Measurements from ENCODE around the gene INPP5A. TPM values are rescaled to one million over a fixed set of nuclear protein-coding genes. Genes with fewer than 3 reads are reported as not detected.

The INPP5A gene
- total RNA-seq, 1 donor from 2014 or later = 36.4 TPM

DNA sequence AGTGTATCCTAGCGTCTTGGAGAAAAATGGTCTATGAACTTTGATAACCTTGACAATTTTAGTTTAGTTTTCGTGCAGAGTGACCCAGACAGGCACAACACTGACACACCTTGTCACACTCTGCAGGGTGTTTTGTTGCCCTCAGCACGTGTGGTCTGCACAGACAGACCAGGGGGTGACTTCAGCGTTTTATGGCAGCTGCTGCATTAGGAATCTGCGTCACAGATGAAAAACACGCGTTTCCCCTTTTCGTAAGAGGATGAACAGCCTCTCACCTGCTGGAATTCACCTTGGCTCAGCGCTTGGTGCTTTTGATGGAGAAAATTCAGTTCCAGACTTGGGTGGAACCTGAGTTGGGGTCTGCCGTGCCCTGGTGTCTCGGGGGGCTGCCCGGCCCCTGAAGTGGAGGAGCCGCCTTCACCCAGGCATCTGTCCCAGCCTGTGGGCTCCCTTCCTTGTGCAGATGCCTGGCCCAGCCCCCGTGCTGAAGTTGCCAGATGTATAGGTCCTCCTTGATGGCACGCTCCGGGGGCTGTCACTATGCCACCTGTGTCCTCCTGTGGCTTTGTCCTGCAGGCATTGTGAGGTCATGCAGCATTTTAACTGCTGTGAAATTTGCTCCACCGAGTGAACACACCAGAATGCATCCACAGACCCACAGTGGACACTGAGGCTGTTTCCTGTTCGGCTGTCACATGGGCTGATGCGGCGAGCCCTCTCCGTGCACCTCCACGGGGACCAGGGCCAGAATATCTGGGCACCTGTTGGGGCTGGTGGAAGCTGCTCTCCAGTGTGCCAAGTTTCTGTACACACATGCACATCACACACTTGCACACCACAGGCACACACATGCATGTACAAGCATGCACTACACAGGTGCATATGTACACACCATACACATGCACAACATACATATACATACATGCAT is 18.3 kb downstream of the INPP5A start:
- no peaks in the 10 kb centered on the region for H3K36me3 Mint-ChIP-seq (ENCODE audit: unreplicated experiment)
- TF ChIP-seq, protein P1, sequence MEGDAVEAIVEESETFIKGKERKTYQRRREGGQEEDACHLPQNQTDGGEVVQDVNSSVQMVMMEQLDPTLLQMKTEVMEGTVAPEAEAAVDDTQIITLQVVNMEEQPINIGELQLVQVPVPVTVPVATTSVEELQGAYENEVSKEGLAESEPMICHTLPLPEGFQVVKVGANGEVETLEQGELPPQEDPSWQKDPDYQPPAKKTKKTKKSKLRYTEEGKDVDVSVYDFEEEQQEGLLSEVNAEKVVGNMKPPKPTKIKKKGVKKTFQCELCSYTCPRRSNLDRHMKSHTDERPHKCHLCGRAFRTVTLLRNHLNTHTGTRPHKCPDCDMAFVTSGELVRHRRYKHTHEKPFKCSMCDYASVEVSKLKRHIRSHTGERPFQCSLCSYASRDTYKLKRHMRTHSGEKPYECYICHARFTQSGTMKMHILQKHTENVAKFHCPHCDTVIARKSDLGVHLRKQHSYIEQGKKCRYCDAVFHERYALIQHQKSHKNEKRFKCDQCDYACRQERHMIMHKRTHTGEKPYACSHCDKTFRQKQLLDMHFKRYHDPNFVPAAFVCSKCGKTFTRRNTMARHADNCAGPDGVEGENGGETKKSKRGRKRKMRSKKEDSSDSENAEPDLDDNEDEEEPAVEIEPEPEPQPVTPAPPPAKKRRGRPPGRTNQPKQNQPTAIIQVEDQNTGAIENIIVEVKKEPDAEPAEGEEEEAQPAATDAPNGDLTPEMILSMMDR (IDR thresholded peaks at IDR 0.05) = no peak
- H3K4me1 Mint-ChIP-seq (ENCODE audit: unreplicated experiment) = peaks cover 5% of the 10 kb centered on the region
- no peak for DNase-seq (ENCODE audit: extremely low spot score, unreplicated experiment)
- H3K27ac Mint-ChIP-seq (ENCODE audit: unreplicated experiment) = no peak overlapping the region
- no peak overlapping the region for H3K4me3 Mint-ChIP-seq (ENCODE audit: unreplicated experiment)
- no peaks in the 10 kb centered on the region for H3K9me3 Mint-ChIP-seq (ENCODE audit: unreplicated experiment)
- no peaks in the 10 kb centered on the region for H3K27me3 Mint-ChIP-seq (ENCODE audit: unreplicated experiment)

DNA sequence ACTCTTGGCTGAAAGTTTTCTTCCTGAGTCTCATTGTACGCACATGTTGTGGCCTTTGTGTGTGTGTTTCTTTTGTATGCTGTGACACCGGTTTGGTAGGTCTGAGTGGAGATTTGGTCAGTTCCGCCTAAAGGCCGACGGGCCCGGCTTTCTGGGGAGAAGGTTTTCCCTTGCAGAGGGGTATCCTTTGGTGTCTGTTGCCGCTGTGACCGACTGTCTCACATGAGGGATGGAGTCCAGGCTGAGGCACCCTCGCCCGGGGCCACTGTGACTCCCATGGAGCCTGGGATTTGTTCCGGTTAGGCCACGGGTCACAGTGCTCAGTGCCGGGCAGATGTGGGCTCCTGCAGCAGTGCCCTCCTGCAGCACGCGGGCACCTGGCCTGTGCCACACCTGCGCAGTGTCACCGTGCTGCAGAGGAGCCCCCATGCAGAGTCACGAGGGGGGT is 19.4 kb downstream of the INPP5A start:
- TF ChIP-seq, protein P1 (IDR thresholded peaks at IDR 0.05) = no peak
- no peaks in the 10 kb centered on the region for H3K27me3 Mint-ChIP-seq (ENCODE audit: unreplicated experiment)
- H3K9me3 Mint-ChIP-seq (ENCODE audit: unreplicated experiment) = no peaks in the 10 kb centered on the region
- H3K27ac Mint-ChIP-seq (ENCODE audit: unreplicated experiment) = no peak overlapping the region
- DNase-seq (ENCODE audit: extremely low spot score, unreplicated experiment) = no peak
- H3K4me3 Mint-ChIP-seq (ENCODE audit: unreplicated experiment) = no peak overlapping the region
- no peaks in the 10 kb centered on the region for H3K36me3 Mint-ChIP-seq (ENCODE audit: unreplicated experiment)
- H3K4me1 Mint-ChIP-seq (ENCODE audit: unreplicated experiment) = peaks cover 5% of the 10 kb centered on the region

DNA sequence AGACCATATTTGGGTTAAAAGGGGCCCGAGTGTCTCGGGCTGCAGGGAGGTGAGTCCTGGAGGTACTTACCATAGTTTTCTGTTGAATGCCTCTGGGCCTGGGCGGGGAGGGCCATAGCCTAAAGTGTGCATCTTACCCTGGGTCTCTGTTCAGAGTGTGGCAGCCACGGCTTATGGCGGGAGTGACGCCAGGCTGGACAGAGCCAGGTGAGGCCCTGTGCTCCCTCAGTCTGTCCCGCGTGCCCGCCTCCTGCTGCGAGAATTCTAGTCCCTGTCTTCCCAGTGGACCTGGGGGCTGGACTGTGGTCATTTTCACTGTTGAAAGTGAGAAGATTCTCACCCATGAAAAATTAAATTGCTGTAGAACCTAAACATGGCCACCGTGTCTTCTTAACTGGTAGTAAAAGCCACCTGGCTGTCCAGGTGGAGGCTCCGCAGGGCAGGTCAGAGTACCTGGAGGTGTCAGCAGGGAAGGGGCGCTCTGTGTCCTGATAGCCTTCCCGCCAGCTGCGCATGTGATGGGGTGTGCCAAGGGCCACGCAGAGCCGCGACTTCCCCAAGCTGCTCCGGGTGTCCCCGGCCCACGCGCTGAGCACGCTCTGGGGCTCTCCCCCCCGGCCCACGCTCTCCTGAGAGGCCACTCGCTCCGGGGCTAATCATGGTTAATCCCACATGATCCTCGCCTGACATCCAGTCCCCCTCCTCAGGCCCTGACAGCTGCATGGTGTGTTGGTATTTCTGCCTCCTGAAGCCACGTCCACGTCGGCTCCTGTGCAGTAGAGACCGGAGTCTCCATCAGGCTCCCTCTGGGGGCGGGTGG is 20.3 kb downstream of the INPP5A start:
- H3K9me3 Mint-ChIP-seq (ENCODE audit: unreplicated experiment) = no peaks in the 10 kb centered on the region
- H3K36me3 Mint-ChIP-seq (ENCODE audit: unreplicated experiment) = no peaks in the 10 kb centered on the region
- TF ChIP-seq, protein P1 (IDR thresholded peaks at IDR 0.05) = no peak
- peaks cover 5% of the 10 kb centered on the region for H3K4me1 Mint-ChIP-seq (ENCODE audit: unreplicated experiment)
- no peaks in the 10 kb centered on the region for H3K27me3 Mint-ChIP-seq (ENCODE audit: unreplicated experiment)
- no peak for DNase-seq (ENCODE audit: extremely low spot score, unreplicated experiment)
- H3K4me3 Mint-ChIP-seq (ENCODE audit: unreplicated experiment) = no peak overlapping the region
- H3K27ac Mint-ChIP-seq (ENCODE audit: unreplicated experiment) = no peak overlapping the region

- Mint-ChIP-seq H3K27ac (ENCODE audit: unreplicated experiment) (no peak overlapping the region), H3K36me3 (ENCODE audit: unreplicated experiment) (no peaks in the 10 kb centered on the region), H3K4me3 (ENCODE audit: unreplicated experiment) (no peak overlapping the region), H3K4me1 (ENCODE audit: unreplicated experiment) (peaks cover 6% of the 10 kb centered on the region), H3K27me3 (ENCODE audit: unreplicated experiment) (no peaks in the 10 kb centered on the region), H3K9me3 (ENCODE audit: unreplicated experiment) (no peaks in the 10 kb centered on the region)
- no peak for DNase-seq (ENCODE audit: extremely low spot score, unreplicated experiment)
- TF ChIP-seq, protein P1 (IDR thresholded peaks at IDR 0.05) = no peak
Measured at GRCh38 chr10:132558516-132559413, 21.2 kb downstream of the INPP5A start.

All from osteocyte (in vitro differentiated cells).